SK-N-SH treated with all-trans-retinoic acid at 6 μM for 48 hours (cell line): Measurements from ENCODE around the gene RPL3.

Source experiments
- ARNTL ChIP-seq: fragments of 450-650 bp; formaldehyde crosslinking; IDR thresholded peaks from 2 replicates; pipeline ENCODE4 v1.5.0; 2020; ENCODE audit warnings: low read depth, mild to moderate bottlenecking, moderate library complexity, borderline replicate concordance
- BACH2 ChIP-seq: fragments of 250-450 bp; sonication (Bioruptor Pico); IDR thresholded peaks from 2 replicates; pipeline ENCODE4 v1.9.0; 2021; ENCODE audit warnings: mild to moderate bottlenecking, borderline replicate concordance
- CSDC2 ChIP-seq: fragments of 250-450 bp; sonication (Bioruptor Pico); IDR thresholded peaks from 2 replicates; pipeline ENCODE4 v1.5.0; 2020; ENCODE audit warnings: mild to moderate bottlenecking, moderate library complexity
- ISL1 ChIP-seq: fragments of 250-450 bp; sonication (Bioruptor Pico); IDR thresholded peaks from 2 replicates; pipeline ENCODE4 v2.1.2; 2022; ENCODE audit warnings: mild to moderate bottlenecking, moderate library complexity
- OSR1 ChIP-seq: fragments of 250-450 bp; sonication (Bioruptor Pico); IDR thresholded peaks from 2 replicates; pipeline ENCODE4 v1.8.0; 2022; ENCODE audit warnings: moderate library complexity, mild to moderate bottlenecking, inconsistent platforms
- PPARA ChIP-seq: fragments of 250-450 bp; sonication (Bioruptor Pico); IDR thresholded peaks from 2 replicates; pipeline ENCODE4 v1.5.0; 2020; ENCODE audit warnings: mild to moderate bottlenecking, borderline replicate concordance
- SNAI2 ChIP-seq: fragments of 250-450 bp; sonication (Bioruptor Pico); IDR thresholded peaks from 2 replicates; pipeline ENCODE4 v1.5.0; 2020; ENCODE audit warnings: mild to moderate bottlenecking, moderate library complexity
- TCF4 ChIP-seq: fragments of 250-450 bp; sonication (Bioruptor Pico); IDR thresholded peaks from 2 replicates; pipeline ENCODE4 v1.8.0; 2021; ENCODE audit warnings: mild to moderate bottlenecking, moderate library complexity, borderline replicate concordance
- ZFP3 ChIP-seq: fragments of 250-450 bp; sonication (Bioruptor Pico); IDR thresholded peaks from 2 replicates; pipeline ENCODE4 v1.5.0; 2020; ENCODE audit warnings: mild to moderate bottlenecking, moderate library complexity
- ZFP30 ChIP-seq: fragments of 450-650 bp; formaldehyde crosslinking; IDR thresholded peaks from 2 replicates; pipeline ENCODE4 v1.5.0; 2022; ENCODE audit warnings: mild to moderate bottlenecking, moderate library complexity
- ZNF565 ChIP-seq: fragments of 450-650 bp; formaldehyde crosslinking; conservative IDR thresholded peaks from 2 replicates; pipeline ENCODE4 v1.5.0; 2020; ENCODE audit warnings: low read depth, mild to moderate bottlenecking, moderate library complexity
- TF ChIP-seq, protein P1 (sequence below): fragments of 250-450 bp; sonication (Bioruptor Pico); IDR thresholded peaks from 2 replicates; pipeline ENCODE4 v1.8.0; 2021; ENCODE audit warnings: low read depth, mild to moderate bottlenecking, moderate library complexity, borderline replicate concordance
- TF ChIP-seq, protein P2 (sequence below): fragments of 250-450 bp; sonication (Bioruptor Pico); IDR thresholded peaks from 2 replicates; pipeline ENCODE4 v1.5.0; 2020; ENCODE audit warnings: mild to moderate bottlenecking, moderate library complexity
- TF ChIP-seq, protein P3 (sequence below): fragments of 250-450 bp; sonication (Bioruptor Pico); IDR thresholded peaks from 2 replicates; pipeline ENCODE4 v1.8.0; 2020; ENCODE audit warnings: mild to moderate bottlenecking, moderate library complexity, borderline replicate concordance

DNA sequence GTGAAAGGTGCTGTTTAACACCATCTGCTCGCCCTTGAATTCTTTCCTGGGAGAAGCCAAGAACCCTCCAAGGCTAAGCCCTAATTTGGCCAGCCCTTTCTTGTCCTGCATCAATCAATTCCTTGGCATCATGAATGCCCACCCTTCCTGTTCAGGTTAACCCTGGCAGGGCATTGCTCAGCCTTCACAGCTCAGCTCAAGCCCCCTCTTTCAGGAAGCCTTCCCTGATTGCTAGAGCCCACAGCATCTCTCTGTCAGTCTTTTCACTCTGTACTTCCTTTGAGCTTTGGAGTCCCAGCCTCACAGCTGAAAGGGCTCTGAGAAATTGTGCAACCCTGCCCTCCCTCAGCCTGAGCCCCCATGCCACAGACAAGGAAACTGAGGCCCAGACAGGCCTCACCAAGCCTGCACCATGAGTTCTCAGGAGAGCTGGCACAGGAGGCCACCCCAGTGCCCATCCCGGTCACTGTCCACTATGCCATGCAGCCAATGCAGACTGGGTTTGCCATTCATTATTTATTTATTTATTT, 16.9 kb downstream of the RPL3 start:
- TF ChIP-seq OSR1 (CRISPR knock-in tag) (no peak), CSDC2 (CRISPR knock-in tag) (no peak), ZFP3 (no peak), TCF4 (CRISPR knock-in tag) (no peak), ZFP30 (CRISPR knock-in tag) (no peak), ISL1 (CRISPR knock-in tag) (no peak), ARNTL (CRISPR knock-in tag) (no peak), PPARA (no peak), SNAI2 (no peak), ZNF565 (no peak), BACH2 (no peak)
- TF ChIP-seq, protein P1, sequence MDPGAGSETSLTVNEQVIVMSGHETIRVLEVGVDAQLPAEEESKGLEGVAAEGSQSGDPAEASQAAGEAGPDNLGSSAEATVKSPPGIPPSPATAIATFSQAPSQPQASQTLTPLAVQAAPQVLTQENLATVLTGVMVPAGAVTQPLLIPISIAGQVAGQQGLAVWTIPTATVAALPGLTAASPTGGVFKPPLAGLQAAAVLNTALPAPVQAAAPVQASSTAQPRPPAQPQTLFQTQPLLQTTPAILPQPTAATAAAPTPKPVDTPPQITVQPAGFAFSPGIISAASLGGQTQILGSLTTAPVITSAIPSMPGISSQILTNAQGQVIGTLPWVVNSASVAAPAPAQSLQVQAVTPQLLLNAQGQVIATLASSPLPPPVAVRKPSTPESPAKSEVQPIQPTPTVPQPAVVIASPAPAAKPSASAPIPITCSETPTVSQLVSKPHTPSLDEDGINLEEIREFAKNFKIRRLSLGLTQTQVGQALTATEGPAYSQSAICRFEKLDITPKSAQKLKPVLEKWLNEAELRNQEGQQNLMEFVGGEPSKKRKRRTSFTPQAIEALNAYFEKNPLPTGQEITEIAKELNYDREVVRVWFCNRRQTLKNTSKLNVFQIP (CRISPR knock-in tag) = no peak
- TF ChIP-seq, protein P2, sequence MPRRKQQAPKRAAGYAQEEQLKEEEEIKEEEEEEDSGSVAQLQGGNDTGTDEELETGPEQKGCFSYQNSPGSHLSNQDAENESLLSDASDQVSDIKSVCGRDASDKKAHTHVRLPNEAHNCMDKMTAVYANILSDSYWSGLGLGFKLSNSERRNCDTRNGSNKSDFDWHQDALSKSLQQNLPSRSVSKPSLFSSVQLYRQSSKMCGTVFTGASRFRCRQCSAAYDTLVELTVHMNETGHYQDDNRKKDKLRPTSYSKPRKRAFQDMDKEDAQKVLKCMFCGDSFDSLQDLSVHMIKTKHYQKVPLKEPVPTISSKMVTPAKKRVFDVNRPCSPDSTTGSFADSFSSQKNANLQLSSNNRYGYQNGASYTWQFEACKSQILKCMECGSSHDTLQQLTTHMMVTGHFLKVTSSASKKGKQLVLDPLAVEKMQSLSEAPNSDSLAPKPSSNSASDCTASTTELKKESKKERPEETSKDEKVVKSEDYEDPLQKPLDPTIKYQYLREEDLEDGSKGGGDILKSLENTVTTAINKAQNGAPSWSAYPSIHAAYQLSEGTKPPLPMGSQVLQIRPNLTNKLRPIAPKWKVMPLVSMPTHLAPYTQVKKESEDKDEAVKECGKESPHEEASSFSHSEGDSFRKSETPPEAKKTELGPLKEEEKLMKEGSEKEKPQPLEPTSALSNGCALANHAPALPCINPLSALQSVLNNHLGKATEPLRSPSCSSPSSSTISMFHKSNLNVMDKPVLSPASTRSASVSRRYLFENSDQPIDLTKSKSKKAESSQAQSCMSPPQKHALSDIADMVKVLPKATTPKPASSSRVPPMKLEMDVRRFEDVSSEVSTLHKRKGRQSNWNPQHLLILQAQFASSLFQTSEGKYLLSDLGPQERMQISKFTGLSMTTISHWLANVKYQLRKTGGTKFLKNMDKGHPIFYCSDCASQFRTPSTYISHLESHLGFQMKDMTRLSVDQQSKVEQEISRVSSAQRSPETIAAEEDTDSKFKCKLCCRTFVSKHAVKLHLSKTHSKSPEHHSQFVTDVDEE (CRISPR knock-in tag) = no peak
- TF ChIP-seq, protein P3, sequence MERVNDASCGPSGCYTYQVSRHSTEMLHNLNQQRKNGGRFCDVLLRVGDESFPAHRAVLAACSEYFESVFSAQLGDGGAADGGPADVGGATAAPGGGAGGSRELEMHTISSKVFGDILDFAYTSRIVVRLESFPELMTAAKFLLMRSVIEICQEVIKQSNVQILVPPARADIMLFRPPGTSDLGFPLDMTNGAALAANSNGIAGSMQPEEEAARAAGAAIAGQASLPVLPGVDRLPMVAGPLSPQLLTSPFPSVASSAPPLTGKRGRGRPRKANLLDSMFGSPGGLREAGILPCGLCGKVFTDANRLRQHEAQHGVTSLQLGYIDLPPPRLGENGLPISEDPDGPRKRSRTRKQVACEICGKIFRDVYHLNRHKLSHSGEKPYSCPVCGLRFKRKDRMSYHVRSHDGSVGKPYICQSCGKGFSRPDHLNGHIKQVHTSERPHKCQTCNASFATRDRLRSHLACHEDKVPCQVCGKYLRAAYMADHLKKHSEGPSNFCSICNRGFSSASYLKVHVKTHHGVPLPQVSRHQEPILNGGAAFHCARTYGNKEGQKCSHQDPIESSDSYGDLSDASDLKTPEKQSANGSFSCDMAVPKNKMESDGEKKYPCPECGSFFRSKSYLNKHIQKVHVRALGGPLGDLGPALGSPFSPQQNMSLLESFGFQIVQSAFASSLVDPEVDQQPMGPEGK (CRISPR knock-in tag) = no peak
